GM18499 (cell line): Measurements from ENCODE around the gene ASTN2.
"Not testable (repeated sequence)": the region's sequence is repeated elsewhere in the genome, so short reads cannot be mapped to it uniquely, and the experiment has no call there.

ENCODE experiments used
- ATAC-seq: cut with Tn5 transposase; IDR thresholded peaks from one replicate; pipeline ENCODE4 v1.9.1; 2021; ENCODE audit warnings: moderate number of reproducible peaks; ENCODE audit not compliant: insufficient read depth, unreplicated experiment

ASTN2 gene

DNA sequence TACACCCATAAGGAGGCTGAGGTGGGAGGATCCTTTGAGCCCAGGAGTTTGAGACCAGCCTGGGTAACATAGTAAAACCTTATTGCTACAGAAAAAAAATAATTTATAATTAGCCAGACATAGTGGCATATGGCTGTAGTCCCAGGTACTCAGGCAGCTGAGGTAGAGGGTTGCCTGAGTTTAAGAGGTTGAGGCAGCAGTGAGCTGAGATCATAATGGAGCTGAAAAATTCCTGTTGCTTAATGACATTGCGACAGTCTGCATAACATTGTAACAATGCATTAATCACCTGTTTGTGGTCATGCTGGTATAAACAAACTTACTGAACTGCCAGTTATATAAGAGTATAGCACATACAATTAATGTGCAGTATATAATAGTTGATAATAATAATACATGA, 513.6 kb downstream of the ASTN2 start:
- no peak for ATAC-seq

DNA sequence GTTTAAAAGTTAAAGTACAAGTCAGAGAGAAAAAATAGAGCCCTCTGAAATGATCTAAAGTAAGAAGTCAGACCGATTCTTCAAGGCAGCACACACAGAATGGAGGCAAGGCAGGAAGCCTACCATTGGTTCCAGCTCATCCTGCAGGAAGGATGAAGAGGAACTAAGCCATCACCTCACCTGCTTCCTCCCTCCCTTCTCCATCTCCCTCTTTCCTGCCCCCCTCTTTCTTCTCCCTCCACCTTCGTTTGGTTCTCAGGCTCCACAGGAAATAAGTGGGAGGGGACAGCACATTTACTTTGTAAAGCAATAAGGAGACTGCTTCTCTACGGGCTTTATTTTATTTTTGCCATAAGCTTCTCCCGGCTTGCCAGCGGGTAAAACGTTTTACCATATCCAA, 514.3 kb downstream of the ASTN2 start:
- no peak for ATAC-seq

DNA sequence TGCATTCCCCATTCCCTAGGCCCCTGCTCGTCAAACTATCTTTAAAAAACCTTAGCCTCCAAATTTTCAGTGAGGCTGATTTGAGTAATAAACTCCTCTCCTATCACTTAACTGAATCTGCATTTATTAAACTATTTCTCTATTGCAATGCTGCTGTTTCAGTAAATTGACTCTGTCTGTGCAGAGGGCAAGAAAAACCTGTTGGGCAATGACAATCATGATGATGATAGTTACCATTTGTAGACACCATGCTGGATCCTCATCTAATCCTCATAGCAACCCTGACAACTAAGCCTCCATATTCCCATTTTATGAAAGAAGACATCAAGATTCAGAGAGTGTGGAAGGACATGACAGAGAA, 514.9 kb downstream of the ASTN2 start:
- no peak for ATAC-seq

DNA sequence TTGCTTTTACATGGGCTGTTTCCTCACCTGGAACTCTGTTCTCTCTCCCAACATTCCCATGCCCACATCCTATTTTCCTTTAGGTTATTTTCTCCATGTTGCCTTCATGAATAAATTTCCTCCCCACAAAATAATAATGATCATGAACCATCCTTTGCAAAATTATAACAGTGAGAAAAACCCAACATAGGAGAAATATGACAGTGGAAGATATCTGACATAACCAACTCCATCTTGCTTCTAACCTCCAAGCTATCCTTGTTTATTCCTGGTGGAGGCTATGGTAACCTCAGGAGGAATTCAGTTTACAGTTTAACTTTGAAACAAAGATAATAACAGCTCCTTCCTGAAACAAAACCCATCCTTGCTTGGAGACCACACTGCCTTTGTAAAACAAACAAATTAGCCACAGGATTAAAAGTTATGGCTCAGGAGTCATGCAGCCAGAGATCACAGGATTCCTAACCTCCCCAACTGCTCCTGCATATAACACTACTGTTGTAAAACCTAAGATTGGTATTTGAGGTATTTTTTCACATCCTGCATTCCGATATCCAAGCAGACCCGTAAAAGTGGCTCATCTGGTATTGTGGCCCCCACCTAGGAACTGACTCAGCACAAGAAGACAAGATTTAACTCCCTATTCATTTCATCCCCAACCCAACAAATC, 515.4 kb downstream of the ASTN2 start:
- no peak for ATAC-seq

DNA sequence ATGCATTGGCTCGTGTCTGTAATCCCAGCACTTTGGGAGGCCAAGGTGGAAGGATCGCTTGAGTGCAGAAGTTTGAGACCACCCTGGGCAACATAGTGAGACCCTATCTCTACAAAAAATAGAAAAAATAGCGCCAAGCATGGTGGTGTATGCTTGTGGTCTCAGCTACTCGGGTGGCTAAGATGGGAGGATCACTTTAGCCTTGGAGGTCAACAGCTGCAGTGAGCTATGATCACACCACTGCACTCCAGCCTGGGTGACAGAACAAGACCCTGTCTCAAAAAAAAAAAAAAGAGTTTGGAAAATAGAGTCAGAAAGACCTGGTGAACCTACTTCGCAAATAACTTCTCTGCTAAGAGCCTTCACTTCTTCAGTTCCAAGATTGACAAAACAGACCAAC, 516.7 kb downstream of the ASTN2 start:
- not testable (repeated sequence) for ATAC-seq

DNA sequence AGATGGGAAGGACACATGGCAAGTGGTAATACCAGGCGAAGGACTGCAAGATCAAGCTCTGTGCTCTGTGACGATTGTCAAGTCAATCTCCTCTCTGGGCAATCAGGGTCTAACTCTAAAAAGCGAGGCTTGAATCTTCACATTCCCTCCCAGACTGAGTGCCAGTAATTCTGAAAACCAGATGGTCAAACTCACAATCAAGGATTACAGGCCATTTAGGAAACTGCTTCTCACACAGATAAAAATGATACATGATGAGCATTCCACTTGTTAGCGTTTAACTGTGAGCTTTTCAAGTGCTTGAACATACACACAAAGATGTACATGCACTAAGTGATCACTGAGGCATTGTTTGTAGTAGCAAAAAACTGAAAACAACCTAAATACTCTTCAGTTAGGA, 517.7 kb downstream of the ASTN2 start:
- no peak for ATAC-seq

DNA sequence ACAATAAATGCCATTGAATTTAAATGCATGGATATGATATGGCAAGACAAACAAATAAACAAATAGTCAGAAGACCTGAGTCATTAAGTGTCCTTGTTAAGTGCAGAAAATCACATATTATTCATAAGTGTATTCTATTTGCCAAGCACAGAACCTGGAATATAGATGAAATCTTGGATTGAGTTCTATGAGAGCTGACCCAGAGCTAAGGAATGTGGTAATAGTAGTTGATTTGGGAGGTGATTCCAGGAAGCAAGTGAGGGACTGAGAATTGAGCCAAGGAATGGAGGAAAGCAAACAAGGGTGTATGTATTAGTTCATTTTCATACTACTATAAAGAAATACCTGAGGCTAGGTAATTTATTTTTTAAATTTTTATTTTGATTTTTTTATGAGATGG, 518.9 kb downstream of the ASTN2 start:
- ATAC-seq: no peak

DNA sequence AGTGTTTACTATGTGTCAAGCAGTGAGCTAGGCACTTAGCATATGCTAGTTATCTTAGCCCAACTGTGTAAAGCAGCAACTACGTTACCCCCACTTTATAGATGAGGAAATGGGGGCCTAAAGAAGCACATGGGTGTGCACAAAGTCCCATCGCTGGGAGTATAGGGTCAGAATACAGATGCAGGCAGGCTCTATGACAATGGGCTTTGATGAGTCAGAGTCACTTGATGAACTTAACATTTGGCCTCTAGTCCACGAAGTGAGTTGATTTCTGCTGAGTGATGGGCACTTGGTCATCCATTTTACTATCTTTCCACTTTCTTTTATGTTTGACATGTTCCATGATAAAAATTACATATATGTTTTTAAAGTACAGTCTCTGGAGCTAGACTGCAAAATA, 523.4 kb downstream of the ASTN2 start:
- ATAC-seq: no peak

DNA sequence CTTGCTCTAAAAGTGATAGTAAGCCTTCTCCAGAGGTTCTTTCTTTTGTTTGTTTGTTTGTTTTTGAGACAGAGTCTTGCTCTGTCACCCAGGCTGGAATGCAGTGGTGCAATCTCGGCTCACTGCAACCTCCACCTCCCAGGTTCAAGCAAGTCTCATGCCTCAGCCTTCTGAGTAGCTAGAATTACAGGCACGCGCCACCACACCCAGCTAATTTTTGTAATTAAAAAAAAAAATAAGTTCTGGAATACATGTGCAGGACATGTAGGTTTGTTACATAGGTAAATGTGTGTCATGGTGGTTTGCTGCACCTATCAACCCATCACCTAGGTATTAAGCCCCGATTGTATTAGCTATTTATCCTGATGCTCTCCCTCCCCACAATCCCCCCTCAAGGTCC, 526.4 kb downstream of the ASTN2 start:
- ATAC-seq: not testable (repeated sequence)

DNA sequence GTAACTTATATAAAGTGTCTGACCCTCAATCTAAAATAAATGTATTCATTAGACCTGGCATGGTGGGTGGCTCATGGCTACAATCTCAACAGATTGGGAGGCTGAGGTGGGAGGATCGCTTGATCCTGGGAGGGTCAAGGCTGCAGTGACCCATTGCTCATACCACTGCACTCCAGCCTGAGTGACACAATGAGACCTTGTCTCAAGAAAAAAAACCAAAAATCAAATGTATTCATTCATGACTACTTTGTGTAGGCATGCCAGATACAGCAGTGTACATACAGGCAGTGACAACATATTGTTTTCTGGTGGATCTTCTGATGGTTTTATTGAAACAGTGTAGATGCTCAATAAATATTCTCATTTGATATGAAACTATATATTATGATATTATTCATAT, 526.8 kb downstream of the ASTN2 start:
- no peak for ATAC-seq

DNA sequence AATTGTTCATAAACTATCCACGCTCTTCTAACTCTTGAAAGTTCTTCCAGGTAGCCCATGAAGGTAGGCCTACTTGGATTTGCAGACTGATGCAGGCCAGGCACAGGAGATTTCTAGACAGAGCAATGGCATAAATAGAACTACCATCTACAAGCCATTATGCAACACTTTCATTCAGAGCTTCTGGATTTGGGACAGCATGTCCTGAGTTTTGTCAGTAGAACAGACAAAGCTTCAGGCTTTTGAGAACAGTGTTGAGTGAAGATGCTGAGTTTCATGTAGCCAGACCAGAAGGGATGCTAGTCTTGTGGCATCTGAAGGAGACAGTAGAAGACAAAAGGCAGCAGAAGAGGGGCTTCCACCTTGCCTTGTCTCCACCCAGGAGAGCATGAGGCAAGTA, 531.2 kb downstream of the ASTN2 start:
- no peak for ATAC-seq

DNA sequence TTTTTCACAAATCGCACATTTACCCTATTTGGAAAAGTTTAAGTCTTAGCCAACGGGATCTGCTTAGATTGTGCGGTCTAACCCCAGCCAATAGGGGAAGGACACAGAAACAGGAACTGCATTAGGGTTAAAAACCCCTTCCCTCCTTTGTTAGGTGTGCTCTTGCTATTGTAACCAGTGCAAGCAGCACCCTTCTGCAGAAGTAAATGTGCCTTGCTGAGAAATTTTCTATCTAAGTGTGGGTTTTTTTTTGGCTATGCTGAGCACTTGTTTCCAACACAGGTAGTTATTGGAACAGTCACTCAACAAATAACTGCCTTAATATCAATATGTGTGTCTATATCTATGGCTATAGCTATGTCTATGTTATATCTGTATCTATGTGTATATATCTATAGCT, 537.8 kb downstream of the ASTN2 start:
- ATAC-seq: no peak

DNA sequence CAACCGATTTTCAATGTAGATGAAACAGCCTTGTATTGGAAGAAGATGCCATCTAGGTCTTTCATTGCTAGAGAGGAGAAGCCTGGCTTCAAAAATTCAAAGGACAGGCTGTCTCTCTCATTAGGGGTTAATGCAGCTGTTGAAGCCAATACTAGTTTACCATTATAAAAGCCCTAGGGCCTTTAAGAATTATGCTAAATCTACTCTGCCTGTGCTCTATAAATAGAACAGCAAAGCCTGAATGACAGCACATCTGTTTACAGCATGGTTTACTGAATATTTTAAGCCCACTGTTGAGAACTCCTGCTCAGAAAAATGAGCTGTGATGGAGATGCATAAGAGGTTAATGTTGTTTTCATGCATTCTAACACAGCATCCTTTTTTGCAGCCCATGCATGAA, 539.3 kb downstream of the ASTN2 start:
- ATAC-seq: no peak

DNA sequence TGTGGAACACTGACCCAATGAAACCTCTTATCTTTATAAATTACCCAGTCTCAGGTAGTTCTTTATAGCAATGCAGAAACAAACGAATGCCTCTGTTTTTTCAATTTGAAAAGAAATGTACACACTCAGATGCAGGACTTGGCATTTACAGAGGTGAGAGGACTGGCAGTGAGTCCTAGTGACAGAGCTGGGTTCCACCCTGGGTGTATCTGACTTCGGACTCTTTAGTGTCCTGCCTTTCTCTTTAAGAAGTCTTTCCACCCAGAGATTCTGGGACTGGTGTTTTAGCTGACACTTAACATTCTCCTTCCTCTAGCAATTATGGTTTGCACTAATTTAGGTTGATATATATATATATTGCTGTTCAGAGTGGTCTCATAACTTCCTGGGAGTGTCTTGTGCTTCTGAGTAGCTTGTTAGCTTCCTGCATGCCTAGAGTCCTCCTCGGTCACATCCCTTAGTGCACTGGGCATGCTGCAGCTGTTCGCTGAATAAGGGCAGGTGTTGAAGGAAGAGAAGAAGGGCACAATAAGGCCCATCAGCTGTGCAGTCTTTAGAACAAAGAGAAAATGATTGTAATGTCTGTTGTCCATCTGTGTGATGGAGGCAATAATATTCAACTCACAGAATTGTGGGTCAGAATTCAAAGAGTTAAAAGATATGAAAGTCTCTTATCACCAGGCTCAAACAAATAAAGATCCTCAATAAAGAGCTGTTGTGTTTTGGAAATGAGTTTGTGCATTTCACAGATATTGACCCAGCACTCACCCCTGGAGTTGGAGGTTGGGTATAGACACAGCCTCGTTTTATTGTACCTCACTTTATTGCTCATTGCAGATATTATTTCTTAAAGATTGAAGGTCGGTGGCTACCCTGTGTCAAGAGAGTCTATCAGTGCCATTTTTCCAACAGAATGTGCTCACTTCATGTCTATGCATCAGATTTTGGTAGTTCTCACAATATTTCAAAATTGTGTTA, 540.6 kb downstream of the ASTN2 start:
- no peak for ATAC-seq

DNA sequence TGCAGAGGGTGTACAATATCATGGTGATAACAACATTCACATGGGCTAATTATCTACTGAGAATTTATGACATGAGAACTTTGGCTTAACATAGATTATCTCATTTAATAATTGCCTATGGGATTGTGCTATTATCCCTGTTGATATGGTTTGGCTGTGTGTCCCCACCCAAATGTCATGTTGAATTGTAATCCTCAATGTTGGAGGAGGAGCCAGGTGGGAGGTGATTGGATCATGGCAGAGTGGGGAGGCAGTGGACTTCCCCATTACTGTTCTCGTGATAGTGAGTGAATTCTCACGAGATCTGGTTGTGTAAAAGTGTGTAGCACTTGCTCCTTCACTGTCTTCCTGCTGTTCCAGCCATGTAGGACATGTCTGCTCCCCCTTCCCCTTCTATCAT, 541.4 kb downstream of the ASTN2 start:
- ATAC-seq: no peak

DNA sequence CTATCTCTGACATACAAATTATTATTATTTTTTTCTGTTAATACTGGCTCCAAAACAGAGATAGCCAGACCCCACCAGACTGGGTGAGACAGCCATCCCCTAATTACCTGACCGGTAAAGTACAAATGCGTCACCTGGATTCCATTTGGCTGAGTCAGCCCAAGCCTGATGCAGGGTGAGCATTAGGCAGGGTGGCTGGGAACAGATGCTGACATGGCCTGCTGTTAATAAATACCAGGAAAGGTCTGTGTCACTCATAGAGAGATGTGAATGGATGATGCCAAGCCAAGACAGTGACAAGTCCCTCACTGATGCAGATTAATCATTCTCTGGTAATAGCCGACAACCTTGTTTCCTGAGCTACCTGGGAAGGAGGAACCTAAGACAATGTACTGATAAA, 544.3 kb downstream of the ASTN2 start:
- ATAC-seq: no peak

DNA sequence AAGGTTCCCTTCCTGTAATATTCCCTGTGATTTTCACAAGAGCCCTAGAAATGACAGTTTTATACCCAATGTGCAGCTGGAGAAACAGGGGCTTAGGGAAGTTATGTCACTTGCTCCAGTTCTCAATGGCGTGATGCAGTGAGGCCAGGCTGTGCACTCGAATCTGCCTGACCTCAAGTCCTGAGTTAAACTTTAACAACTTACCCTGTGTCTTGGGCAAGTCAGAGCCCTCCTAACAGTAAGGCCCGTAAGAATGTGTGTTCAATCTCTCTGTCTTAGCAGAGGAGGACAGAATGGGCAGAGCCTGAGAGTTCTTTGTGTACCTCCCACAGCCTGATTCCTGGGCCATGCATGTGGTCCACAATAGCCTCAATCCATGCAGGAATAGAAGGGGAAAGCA, 546.7 kb downstream of the ASTN2 start:
- no peak for ATAC-seq

DNA sequence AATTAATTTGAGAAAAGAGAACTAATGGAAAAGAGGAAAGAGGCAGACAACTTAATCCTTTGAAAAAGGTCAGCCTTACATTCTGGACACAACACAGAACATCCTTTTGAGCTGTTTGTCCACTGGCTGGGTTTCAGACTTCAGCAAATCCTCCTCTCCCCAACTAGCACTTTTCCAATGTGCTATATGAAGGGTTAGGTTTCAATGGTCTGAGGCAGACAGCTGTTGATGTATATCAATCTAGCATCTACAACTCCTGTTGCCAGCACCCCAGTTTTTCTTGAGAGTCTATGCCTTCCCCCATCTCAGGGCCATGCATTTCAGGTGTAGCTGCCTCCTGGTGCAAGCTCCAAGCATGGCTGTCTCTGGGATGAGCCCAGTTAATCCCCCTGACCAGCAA, 553.5 kb downstream of the ASTN2 start:
- ATAC-seq: no peak

DNA sequence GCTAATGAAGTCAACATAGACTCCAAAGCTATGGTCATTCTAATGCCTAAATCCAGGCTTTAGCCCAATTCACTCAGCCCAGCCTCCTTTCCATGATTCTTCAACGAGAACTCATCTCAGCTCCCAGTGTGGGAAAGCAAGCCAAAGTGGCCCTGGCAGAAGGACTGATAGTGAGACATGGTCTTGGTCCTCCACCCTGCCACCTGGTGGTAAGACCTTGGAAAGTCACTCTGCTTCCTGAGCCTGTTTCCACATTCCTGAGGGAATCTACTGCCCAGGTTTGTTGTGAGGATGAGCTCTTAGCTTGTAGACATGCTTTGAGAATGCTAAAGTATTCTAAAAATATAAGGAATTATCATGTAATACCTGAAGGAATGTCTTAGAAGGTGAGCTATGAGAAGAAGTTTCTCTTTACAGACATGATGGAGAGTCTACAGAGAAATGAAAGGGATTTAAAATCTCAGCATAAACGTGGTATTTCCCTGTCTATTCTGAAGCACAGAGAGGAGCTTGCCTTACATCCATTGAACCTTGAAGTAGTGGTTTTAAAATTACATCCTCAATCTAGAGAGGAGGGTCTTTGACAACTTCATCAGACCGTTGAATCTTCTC, 554.2 kb downstream of the ASTN2 start:
- no peak for ATAC-seq

DNA sequence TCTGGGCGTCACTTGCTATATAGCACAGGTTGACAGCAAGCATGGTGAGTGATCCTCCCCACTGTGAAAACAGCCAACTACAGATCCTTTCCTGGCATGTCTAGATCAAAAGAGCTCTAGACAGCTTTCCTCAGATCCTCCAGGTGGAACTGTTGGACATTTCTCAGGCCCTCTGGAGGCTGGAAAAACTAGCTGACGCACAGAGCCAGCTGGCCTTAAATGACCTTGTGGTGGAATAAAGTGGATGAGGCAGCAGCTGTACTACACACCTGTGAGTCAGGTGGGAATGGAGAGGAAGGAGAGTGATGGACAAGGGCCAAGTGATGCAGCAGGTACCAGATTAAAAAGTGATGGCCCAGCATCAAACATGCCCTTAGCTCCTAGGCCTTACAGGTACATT, 555.1 kb downstream of the ASTN2 start:
- no peak for ATAC-seq

DNA sequence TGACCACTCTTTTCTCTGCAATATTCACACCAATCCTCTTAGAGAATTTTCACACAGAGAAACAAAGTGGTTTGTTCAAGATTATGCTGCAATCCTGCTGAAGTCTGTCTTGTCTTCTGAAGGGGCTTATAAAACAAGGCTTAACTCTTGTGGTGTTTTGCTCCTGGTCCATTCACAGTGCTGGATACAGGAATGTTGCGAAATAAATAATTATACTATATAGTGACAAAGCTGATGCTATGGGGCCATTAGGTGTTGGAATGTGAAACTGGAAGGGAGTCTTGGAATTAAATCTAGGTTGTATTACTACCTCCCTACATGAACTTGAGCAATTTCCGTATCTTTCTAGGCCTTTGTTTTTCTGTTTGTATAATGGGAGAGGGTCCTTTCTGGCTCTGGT, 557.5 kb downstream of the ASTN2 start:
- no peak for ATAC-seq
